Smooth muscle cell (in vitro differentiated cells): Measurements from ENCODE around the gene GAMT. TPM values are rescaled to one million over a fixed set of nuclear protein-coding genes. Genes with fewer than 3 reads are reported as not detected.
"Not testable (repeated sequence)": the region's sequence is repeated elsewhere in the genome, so short reads cannot be mapped to it uniquely, and the experiment has no call there.

ENCODE experiments used
- DNase-seq: peaks from one replicate; lab custom pipeline; 2025; ENCODE audit not compliant: unreplicated experiment; lab: John Stamatoyannopoulos, UW
- H2AFZ ChIP-seq: fragments of 200-600 bp; sonication (generic); 2 replicates; pipeline ENCODE4 v1.6.0; 2016; ENCODE audit warnings: antibody characterized with exemption, low read depth, mild to moderate bottlenecking
- H3F3A ChIP-seq: fragments of 200-600 bp; sonication (generic); 2 replicates; pipeline ENCODE4 v1.6.0; 2017; ENCODE audit warnings: antibody characterized with exemption, low read depth
- H3K27ac ChIP-seq: fragments of 200-600 bp; sonication (generic); 2 replicates; pipeline ENCODE4 v1.5.1; 2016; ENCODE audit warnings: low read depth, mild to moderate bottlenecking
- H3K27me3 ChIP-seq: fragments of 200-600 bp; sonication (generic); 2 replicates; pipeline ENCODE4 v1.6.1; 2016; ENCODE audit warnings: low read depth, mild to moderate bottlenecking
- H3K36me3 ChIP-seq: fragments of 200-600 bp; sonication (generic); 2 replicates; pipeline ENCODE4 v1.5.1; 2016; ENCODE audit warnings: low read depth
- H3K4me1 ChIP-seq: fragments of 200-600 bp; sonication (generic); 2 replicates; pipeline ENCODE4 v1.5.1; 2016; ENCODE audit warnings: low read depth
- H3K4me2 ChIP-seq: fragments of 200-600 bp; sonication (generic); 2 replicates; pipeline ENCODE4 v1.6.0; 2016; ENCODE audit warnings: mild to moderate bottlenecking
- H3K4me3 ChIP-seq: fragments of 200-600 bp; sonication (generic); 2 replicates; pipeline ENCODE4 v1.5.1; 2016; ENCODE audit warnings: mild to moderate bottlenecking
- H3K79me2 ChIP-seq: fragments of 200-600 bp; sonication (generic); 2 replicates; pipeline ENCODE4 v1.6.0; 2016; ENCODE audit warnings: low read depth, mild to moderate bottlenecking
- H3K9ac ChIP-seq: fragments of 200-600 bp; sonication (generic); 2 replicates; pipeline ENCODE4 v1.6.0; 2016; ENCODE audit warnings: low read depth
- H3K9me3 ChIP-seq: fragments of 200-600 bp; sonication (generic); replicated peaks from 2 replicates; pipeline ENCODE4 v1.5.1; 2016; ENCODE audit warnings: low read depth
- H4K20me1 ChIP-seq: fragments of 200-600 bp; sonication (generic); 2 replicates; pipeline ENCODE4 v1.6.0; 2016; ENCODE audit warnings: low read depth
- CTCF ChIP-seq: fragments of 200-600 bp; sonication (generic); IDR thresholded peaks from 2 replicates; pipeline ENCODE4 v1.5.1; 2017; ENCODE audit warnings: borderline replicate concordance, mild to moderate bottlenecking, antibody characterized with exemption; ENCODE audit not compliant: insufficient read depth, poor library complexity, severe bottlenecking
- WGBS: methylation state at CpG from one replicate; pipeline ENCODE4 v1.1.7; 2016; ENCODE audit warnings: low lambda C conversion rate; 5-methylcytosine and 5-hydroxymethylcytosine counted together
- polyA plus RNA-seq: library from polyadenylated mRNA; unstranded; fragments of >200 nt; fragmentation: Nextera tagmentation; extraction: Ambion mirVana; gene quantifications from 2 replicates; pipeline ENCODE4 v1.2.1, GENCODE V29; 2016
- total RNA-seq: library from RNA; depleted of rRNA; stranded (reverse); fragments of >200 nt; gene quantifications from 2 replicates; pipeline ENCODE4 v1.2.3, GENCODE V29; 2014

Gene GAMT
- total and polyA plus RNA-seq, 2 experiments from 2014 or later, result 22.3 to 35.2 TPM

GRCh38 chr19:1440418-1440801 lies 39.1 kb upstream of the GAMT start:
- Histone ChIP-seq H2AFZ (no peak overlapping the region), H4K20me1 (peaks cover 71% of the 10 kb centered on the region), H3K9me3 (no peaks in the 10 kb centered on the region), H3F3A (peaks cover 29% of the 10 kb centered on the region), H3K27me3 (peaks cover 1% of the 10 kb centered on the region), H3K4me1 (peaks cover 9% of the 10 kb centered on the region), H3K4me3 (no peak overlapping the region), H3K9ac (no peak overlapping the region), H3K27ac (no peak overlapping the region), H3K36me3 (no peaks in the 10 kb centered on the region), H3K79me2 (peaks cover 37% of the 10 kb centered on the region), H3K4me2 (no peak overlapping the region)
- TF ChIP-seq CTCF, result no peak
- no peak for DNase-seq
- WGBS, result 97% methylated on average over 15 of the region's 15 CpGs

- Histone ChIP-seq H3K9ac (peak overlapping the region; percentile 95), H3K79me2 (peaks cover 37% of the 10 kb centered on the region), H3K4me2 (peak overlapping the region; percentile 97), H3K4me3 (peak overlapping the region; percentile 72), H3F3A (peaks cover 32% of the 10 kb centered on the region), H4K20me1 (peaks cover 72% of the 10 kb centered on the region)
- not testable (repeated sequence) for H3K4me1 ChIP-seq, H2AFZ ChIP-seq, H3K9me3 ChIP-seq, H3K27me3 ChIP-seq, H3K27ac ChIP-seq, DNase-seq, H3K36me3 ChIP-seq
- WGBS, result 84% methylated on average over 57 of the region's 57 CpGs
Measured at GRCh38 chr19:1439525-1440417, 38.4 kb upstream of the GAMT start.

- peaks cover 30% of the 10 kb centered on the region for H3F3A ChIP-seq
- no peak overlapping the region for H2AFZ ChIP-seq
- no peaks in the 10 kb centered on the region for H3K27me3 ChIP-seq
- peaks cover 9% of the 10 kb centered on the region for H3K4me1 ChIP-seq
- H3K27ac ChIP-seq, result peak overlapping the region; percentile 80
- H3K9ac ChIP-seq, result peak overlapping the region; percentile 95
- peaks cover 37% of the 10 kb centered on the region for H3K79me2 ChIP-seq
- TF ChIP-seq CTCF, result no peak
- no peaks in the 10 kb centered on the region for H3K36me3 ChIP-seq
- H3K4me3 ChIP-seq, result peak overlapping the region; percentile 72
- no peak for DNase-seq
- no peaks in the 10 kb centered on the region for H3K9me3 ChIP-seq
- H3K4me2 ChIP-seq, result peak overlapping the region; percentile 97
- peaks cover 69% of the 10 kb centered on the region for H4K20me1 ChIP-seq
- WGBS, result 2% methylated on average over 12 of the region's 26 CpGs
Measured at GRCh38 chr19:1438933-1439354, 37.6 kb upstream of the GAMT start.

- peaks cover 65% of the 10 kb centered on the region for H4K20me1 ChIP-seq
- peak; percentile 84 for TF ChIP-seq CTCF
- no peaks in the 10 kb centered on the region for H3K27me3 ChIP-seq
- H3K4me3 ChIP-seq, result peak within 1 kb of the TSS; percentile 72
- H3K4me2 ChIP-seq, result peak within 1 kb of the TSS; percentile 97
- H2AFZ ChIP-seq, result peak within 1 kb of the TSS; percentile 23
- 1% methylated on average over 89 of the region's 100 CpGs for WGBS
- H3K36me3 ChIP-seq, result no peaks in the 10 kb centered on the region
- peak within 1 kb of the TSS; percentile 95 for H3K9ac ChIP-seq
- no peaks in the 10 kb centered on the region for H3K9me3 ChIP-seq
- H3K27ac ChIP-seq, result peak within 1 kb of the TSS; percentile 80
- peaks cover 27% of the 10 kb centered on the region for H3F3A ChIP-seq
- peaks cover 37% of the 10 kb centered on the region for H3K79me2 ChIP-seq
- peak; percentile 83 for DNase-seq
- peaks cover 9% of the 10 kb centered on the region for H3K4me1 ChIP-seq
Measured at GRCh38 chr19:1438035-1438932, 36.9 kb upstream of the GAMT start, which contains the start of gene RPS15. RPS15 (plus strand) TSS chr19:1438396; CDS start chr19:1438426, 30 bp downstream.
